Adrenal gland (tissue), 5 donors: ENCODE results near the gene MARCHF6.

ENCODE experiments used
- POLR2A ChIP-seq, 2 donors: fragments of 450-650 bp; IDR thresholded peaks; one replicate each; pipeline ENCODE4 v1.6.1; 2017; ENCODE audit warnings: antibody characterized with exemption in 2 of 2, mild to moderate bottlenecking in 2 of 2, moderate library complexity in 1 of 2
- TF ChIP-seq, protein P1 (sequence below), 6 experiments: fragments of 450-650 bp in 4 of 6; fragments of 200-600 bp in 2 of 6; sonication (generic) in 1 of 6; IDR thresholded peaks; 1 replicate in 5 of 6; 2 replicates in 1 of 6; pipeline versions ENCODE4 v1.5.1 to v1.8.0; 2016 to 2021; ENCODE audit warnings: antibody characterized with exemption in 6 of 6, mild to moderate bottlenecking in 2 of 6, moderate library complexity in 1 of 6
- donor health status: DM: no; HTN: no; CAD: no.

DNA sequence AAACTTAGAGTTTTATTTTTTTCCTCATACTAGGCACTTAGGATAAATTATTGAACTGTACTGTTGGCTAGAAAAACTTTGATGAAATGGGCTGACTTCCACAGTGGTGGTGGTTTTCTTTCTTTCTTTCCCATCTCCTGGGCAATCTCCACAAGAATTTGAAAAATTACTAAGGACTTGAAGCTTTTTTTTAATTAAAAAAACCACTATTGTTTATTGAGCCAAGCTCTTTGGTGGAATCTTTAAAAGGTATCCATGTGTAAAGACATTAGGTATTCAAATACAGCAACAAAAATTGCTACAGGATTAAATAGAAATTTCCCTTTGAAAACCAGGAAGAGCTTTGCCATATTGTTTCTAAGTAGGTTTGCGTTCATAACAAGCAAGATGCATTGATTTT is 14.1 kb downstream of the MARCHF6 start:
- no peak for TF ChIP-seq POLR2A (IDR thresholded peaks at IDR 0.05)
- TF ChIP-seq, protein P1, sequence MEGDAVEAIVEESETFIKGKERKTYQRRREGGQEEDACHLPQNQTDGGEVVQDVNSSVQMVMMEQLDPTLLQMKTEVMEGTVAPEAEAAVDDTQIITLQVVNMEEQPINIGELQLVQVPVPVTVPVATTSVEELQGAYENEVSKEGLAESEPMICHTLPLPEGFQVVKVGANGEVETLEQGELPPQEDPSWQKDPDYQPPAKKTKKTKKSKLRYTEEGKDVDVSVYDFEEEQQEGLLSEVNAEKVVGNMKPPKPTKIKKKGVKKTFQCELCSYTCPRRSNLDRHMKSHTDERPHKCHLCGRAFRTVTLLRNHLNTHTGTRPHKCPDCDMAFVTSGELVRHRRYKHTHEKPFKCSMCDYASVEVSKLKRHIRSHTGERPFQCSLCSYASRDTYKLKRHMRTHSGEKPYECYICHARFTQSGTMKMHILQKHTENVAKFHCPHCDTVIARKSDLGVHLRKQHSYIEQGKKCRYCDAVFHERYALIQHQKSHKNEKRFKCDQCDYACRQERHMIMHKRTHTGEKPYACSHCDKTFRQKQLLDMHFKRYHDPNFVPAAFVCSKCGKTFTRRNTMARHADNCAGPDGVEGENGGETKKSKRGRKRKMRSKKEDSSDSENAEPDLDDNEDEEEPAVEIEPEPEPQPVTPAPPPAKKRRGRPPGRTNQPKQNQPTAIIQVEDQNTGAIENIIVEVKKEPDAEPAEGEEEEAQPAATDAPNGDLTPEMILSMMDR (IDR thresholded peaks at IDR 0.05), result no peak
